DMS114 treated with DMSO at 0.1 percent for 48 hours (cell line): ENCODE measurements around the gene DPH3.

ENCODE experiments used
- DNase-seq: peaks from one replicate; lab custom pipeline; 2025; ENCODE audit not compliant: unreplicated experiment; lab: John Stamatoyannopoulos, UW

DPH3 gene

GRCh38 chr3:16236030-16236639 lies 28.6 kb downstream of the DPH3 start:
- DNase-seq = no peak

- DNase-seq = no peak
Observed at GRCh38 chr3:16234281-16234680, 30.5 kb downstream of the DPH3 start.

GRCh38 chr3:16233806-16234205 lies 30.9 kb downstream of the DPH3 start:
- no peak for DNase-seq

GRCh38 chr3:16231983-16232382 lies 32.8 kb downstream of the DPH3 start:
- no peak for DNase-seq

- no peak for DNase-seq
Observed at GRCh38 chr3:16229681-16230080, 35.1 kb downstream of the DPH3 start.

- no peak for DNase-seq
Observed at GRCh38 chr3:16227566-16227965, 37.2 kb downstream of the DPH3 start.

GRCh38 chr3:16224325-16224724 lies 40.4 kb downstream of the DPH3 start:
- DNase-seq = no peak

- DNase-seq = no peak
Observed at GRCh38 chr3:16222547-16222946, 42.2 kb downstream of the DPH3 start.

GRCh38 chr3:16221990-16222389 lies 42.8 kb downstream of the DPH3 start:
- DNase-seq = no peak

- no peak for DNase-seq
Observed at GRCh38 chr3:16219777-16220176, 45.0 kb downstream of the DPH3 start.

- no peak for DNase-seq
Observed at GRCh38 chr3:16216373-16216935, 48.3 kb downstream of the DPH3 start.

- no peak for DNase-seq
Observed at GRCh38 chr3:16214366-16214765, 50.4 kb downstream of the DPH3 start.

GRCh38 chr3:16211176-16211904 lies 53.4 kb downstream of the DPH3 start:
- no peak for DNase-seq
